H1 (cell line): ENCODE data around the gene PLEKHM1.
"Not testable (repeated sequence)": the region's sequence is repeated elsewhere in the genome, so short reads cannot be mapped to it uniquely, and the experiment has no call there.

Source experiments
- CTCF ChIP-seq, 3 experiments: IDR thresholded peaks; 1 replicate in 2 of 3; 2 replicates in 1 of 3; pipeline versions ENCODE4 v1.5.1 to v1.6.1; 2011; ENCODE audit warnings: low read length in 3 of 3, mild to moderate bottlenecking in 3 of 3, inconsistent platforms in 2 of 3, low read depth in 1 of 3, moderate library complexity in 1 of 3; ENCODE audit not compliant: insufficient read depth in 1 of 3; ENCODE audit errors: control extremely low read depth in 1 of 3
- EGR1 ChIP-seq: IDR thresholded peaks from 2 replicates; pipeline ENCODE4 v1.6.1; 2011; ENCODE audit warnings: low read depth, low read length, borderline replicate concordance
- EZH2 ChIP-seq: fragments of 200-600 bp; sonication (generic); IDR thresholded peaks from 2 replicates; pipeline ENCODE4 v1.7.1; 2012; ENCODE audit warnings: low read depth, mild to moderate bottlenecking, moderate library complexity, low read length, inconsistent platforms; ENCODE audit not compliant: severe bottlenecking
- HDAC6 ChIP-seq: IDR thresholded peaks from one replicate; pipeline ENCODE4 v1.7.1; 2012; ENCODE audit warnings: low read depth, mild to moderate bottlenecking, inconsistent platforms, low read length, moderate library complexity
- RXRA ChIP-seq: IDR thresholded peaks from 2 replicates; pipeline ENCODE4 v1.6.1; 2011; ENCODE audit warnings: low read depth, mild to moderate bottlenecking, low read length, moderate library complexity; ENCODE audit not compliant: insufficient read depth
- SIN3A ChIP-seq, 2 experiments: IDR thresholded peaks in 1 of 2; conservative IDR thresholded peaks in 1 of 2; 2 replicates each; pipeline ENCODE4 v1.6.1; 2011 to 2012; ENCODE audit warnings: low read length in 2 of 2, improper control_type of control experiment in 1 of 2, low read depth in 1 of 2, mild to moderate bottlenecking in 1 of 2
- SP4 ChIP-seq: IDR thresholded peaks from 2 replicates; pipeline ENCODE4 v1.6.1; 2012; ENCODE audit warnings: low read length, inconsistent platforms
- SUZ12 ChIP-seq: fragments of 200-600 bp; sonication (generic); IDR thresholded peaks from 2 replicates; pipeline ENCODE4 v1.6.1; 2012; ENCODE audit warnings: mild to moderate bottlenecking, inconsistent platforms, low read length, moderate library complexity, mixed read lengths

- TF ChIP-seq EZH2; CTCF (IDR thresholded peaks at IDR 0.05; ENCODE audit: control extremely low read depth in 1 of 3, insufficient read depth in 1 of 3, low read depth in 1 of 3, low read length in 3 of 3); RXRA; SIN3A (conservative IDR thresholded peaks at IDR 0.05 in 1 of 2, IDR thresholded peaks at IDR 0.05 in 1 of 2; ENCODE audit: low read depth in 1 of 2, low read length in 2 of 2); SUZ12; SP4; HDAC6; EGR1: not testable (repeated sequence)
Observed at GRCh38 chr17:45444301-45444700, 46.2 kb downstream of the PLEKHM1 start.
